VCaP (cell line): ENCODE measurements around the gene CDK5R2.

Source experiments
- H3K27ac ChIP-seq: fragments of 450-650 bp; 2 replicates; pipeline ENCODE4 v1.5.1; 2017
- TF ChIP-seq, protein P1 (sequence below): fragments of 450-650 bp; conservative IDR thresholded peaks from 2 replicates; pipeline ENCODE4 v1.5.1; 2017; ENCODE audit warnings: mild to moderate bottlenecking, moderate library complexity

The CDK5R2 gene

GRCh38 chr2:218992196-218992595, 32.7 kb downstream of the CDK5R2 start:
- TF ChIP-seq, protein P1, sequence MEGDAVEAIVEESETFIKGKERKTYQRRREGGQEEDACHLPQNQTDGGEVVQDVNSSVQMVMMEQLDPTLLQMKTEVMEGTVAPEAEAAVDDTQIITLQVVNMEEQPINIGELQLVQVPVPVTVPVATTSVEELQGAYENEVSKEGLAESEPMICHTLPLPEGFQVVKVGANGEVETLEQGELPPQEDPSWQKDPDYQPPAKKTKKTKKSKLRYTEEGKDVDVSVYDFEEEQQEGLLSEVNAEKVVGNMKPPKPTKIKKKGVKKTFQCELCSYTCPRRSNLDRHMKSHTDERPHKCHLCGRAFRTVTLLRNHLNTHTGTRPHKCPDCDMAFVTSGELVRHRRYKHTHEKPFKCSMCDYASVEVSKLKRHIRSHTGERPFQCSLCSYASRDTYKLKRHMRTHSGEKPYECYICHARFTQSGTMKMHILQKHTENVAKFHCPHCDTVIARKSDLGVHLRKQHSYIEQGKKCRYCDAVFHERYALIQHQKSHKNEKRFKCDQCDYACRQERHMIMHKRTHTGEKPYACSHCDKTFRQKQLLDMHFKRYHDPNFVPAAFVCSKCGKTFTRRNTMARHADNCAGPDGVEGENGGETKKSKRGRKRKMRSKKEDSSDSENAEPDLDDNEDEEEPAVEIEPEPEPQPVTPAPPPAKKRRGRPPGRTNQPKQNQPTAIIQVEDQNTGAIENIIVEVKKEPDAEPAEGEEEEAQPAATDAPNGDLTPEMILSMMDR = no peak
- no peak overlapping the region for H3K27ac ChIP-seq

DNA sequence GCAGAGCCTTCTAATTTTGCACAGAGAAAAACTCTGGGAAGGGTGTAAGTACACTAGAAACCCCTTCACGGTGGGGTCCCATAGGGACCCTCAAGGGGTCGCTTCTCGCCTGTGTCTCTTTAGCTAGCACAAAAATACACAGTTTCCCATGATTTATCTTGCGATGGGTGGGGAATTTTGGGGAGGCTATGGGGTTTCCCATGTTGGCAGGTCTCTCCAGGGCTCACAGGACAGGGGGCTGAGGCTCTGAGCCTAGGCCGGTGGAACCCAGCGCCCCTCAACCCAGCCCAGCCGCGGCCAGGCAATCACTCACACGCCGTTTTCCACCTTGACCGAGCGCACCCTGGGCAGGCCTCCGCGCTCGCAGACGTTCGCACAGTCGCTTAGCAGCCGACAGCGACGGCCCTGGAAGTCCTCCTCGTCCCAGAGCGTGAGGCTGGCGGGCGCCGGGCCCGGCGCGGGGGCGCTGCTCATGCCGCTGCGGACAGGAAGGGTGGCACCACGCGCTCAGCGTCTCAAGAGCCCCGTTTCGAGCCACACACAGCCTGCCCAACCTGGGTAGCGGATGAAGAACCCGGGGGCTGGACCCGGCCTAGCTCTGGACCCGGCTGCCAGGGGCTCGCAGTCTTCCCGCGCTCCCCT, 33.4 kb downstream of the CDK5R2 start:
- peak overlapping the region; percentile 60; the same call in 1 of the 2 replicates for H3K27ac ChIP-seq
- TF ChIP-seq, protein P1 = no peak; the same call in 1 of the 2 replicates

- TF ChIP-seq, protein P1 = peak; percentile 31
- peak within 1 kb of the TSS; percentile 60; the same call in 1 of the 2 replicates for H3K27ac ChIP-seq
These were observed 34.2 kb downstream of the CDK5R2 start, which contains the start of gene CRYBA2 for GRCh38 chr2:218993345-218994315. Gene CRYBA2, minus strand, starts transcription at chr2:218993422. Its CDS starts 246 bp downstream, at chr2:218993176.

DNA sequence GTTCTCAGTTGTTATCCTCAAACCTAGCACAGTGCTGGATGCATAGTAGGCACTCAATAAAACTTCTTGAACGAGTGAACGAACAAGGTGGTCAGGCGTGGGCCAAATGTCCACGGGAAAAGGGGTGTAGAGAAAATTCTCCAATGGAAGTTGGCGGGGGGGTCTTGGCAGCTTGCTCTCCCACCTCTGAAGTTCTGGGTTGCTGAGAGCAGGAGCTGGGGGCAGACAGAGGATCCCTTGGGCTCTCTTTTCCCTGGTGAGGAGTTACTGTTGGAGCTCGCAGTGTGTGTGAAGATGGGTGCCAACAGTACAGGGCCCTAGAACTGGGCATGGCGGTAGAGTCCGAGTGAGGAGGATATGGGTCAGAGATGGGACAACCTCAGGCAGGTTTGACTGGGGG, 36.1 kb downstream of the CDK5R2 start:
- H3K27ac ChIP-seq = no peak overlapping the region
- TF ChIP-seq, protein P1 = no peak

- TF ChIP-seq, protein P1 = peak; percentile 95
- H3K27ac ChIP-seq = peak overlapping the region; percentile 79
These were observed 36.7 kb downstream of the CDK5R2 start for GRCh38 chr2:218995972-218996711.

DNA sequence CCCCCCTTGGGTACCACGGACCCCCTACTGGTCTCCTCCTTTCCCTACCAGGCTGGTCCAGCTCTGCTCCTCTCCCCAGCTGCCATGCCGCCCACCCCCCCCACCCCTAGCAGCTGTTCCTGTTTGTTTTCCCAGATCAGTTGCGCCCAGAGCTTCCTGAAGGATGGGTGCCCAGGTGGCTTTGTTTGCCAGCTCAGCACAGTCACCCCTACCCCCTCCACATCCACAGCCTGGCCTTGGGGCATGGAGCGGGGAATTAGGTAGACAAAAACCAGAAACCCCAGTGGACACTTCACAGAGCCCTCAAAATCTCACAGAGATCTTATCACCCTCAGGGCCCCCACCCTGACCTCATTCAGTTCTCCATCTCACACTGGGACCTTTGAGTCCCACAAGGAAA, 37.5 kb downstream of the CDK5R2 start:
- peak overlapping the region; percentile 79 for H3K27ac ChIP-seq
- TF ChIP-seq, protein P1 = no peak

DNA sequence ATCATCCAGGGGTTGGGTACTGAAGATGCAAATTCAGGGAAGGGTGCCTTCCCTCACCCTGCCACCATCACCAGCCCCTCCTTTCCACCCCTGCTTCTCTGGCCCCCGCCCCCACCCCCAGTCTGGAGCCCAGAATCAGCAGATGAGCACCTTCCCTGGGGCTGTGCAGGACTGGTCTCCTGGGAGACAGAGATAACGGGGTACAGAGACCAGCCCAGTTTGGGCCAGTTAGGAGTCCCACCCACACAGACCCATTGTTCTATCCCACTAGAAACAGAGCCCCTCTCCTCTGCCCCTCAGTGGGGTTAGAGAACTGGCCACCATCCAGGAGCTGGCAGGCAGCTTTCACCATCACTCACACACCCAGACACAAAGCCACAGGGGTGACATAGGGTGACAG, 38.3 kb downstream of the CDK5R2 start:
- H3K27ac ChIP-seq = peak overlapping the region; percentile 79
- TF ChIP-seq, protein P1 = no peak
